ENCODE results near the gene RRAS.

The RRAS gene

GRCh38 chr19:49640113-49640898 lies at the start of gene RRAS:
RRAS (minus strand) TSS chr19:49640143; CDS start chr19:49640098, 45 bp downstream.
- DNase-seq: peak; percentile 97

- DNase-seq: no peak
Measured at GRCh38 chr19:49689133-49690078, 49.5 kb upstream of the RRAS start, which contains the start of gene ADM5. ADM5 (plus strand) TSS chr19:49689594; CDS start chr19:49689838, 244 bp downstream.

DNA sequence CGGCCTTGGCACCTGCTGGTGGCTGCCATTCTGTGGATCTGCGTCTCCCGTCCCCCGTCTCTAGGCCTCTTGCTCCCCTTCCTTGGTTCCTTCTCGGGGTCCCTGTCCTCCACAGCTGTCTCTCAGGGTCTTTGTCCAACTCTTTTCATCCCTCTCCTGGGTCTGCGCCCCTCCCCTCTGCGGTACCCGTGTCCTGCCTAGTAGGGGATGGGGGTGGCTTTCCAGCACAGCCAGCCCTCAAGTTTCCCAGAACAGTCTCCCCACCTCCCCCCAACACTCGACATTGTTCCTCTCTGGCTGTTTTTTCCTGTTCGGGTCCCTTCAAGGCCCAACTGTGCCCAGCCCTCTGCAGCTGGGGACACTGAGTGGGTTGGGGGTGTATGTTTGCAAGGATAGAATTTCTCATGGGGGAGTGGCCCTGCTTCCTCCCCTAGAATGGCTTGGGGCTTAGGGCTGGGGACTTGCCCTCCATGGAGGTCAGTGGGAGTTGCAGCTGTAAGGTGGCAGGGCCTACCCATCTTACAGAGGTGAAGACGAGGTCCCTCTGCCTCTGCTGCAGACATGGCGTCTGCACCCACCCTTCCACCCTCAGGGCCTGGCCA lies 48.7 kb upstream of the RRAS start:
- no peak for DNase-seq

GRCh38 chr19:49687566-49688316 lies 47.8 kb upstream of the RRAS start:
- no peak for DNase-seq

DNA sequence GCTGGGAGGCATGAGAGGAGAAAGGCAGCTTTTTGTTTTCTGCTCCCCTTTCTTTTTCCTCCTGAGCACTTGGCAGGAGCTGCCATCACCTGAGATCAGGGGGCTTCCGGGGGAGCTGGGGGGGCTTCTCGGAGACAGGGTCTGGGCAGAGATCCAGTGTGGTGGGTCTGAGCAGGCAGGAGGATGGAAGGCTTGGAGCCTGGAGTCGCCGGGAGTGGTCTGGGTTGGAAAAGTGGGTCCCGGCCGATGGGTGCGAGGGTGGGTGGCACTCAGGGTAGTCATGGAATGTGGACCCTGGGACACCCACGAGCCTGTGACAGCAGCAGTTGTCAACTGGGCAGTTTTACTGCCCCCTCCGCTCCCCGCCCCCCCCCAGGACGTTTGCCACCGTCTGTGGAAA lies 47.2 kb upstream of the RRAS start:
- DNase-seq: no peak

DNA sequence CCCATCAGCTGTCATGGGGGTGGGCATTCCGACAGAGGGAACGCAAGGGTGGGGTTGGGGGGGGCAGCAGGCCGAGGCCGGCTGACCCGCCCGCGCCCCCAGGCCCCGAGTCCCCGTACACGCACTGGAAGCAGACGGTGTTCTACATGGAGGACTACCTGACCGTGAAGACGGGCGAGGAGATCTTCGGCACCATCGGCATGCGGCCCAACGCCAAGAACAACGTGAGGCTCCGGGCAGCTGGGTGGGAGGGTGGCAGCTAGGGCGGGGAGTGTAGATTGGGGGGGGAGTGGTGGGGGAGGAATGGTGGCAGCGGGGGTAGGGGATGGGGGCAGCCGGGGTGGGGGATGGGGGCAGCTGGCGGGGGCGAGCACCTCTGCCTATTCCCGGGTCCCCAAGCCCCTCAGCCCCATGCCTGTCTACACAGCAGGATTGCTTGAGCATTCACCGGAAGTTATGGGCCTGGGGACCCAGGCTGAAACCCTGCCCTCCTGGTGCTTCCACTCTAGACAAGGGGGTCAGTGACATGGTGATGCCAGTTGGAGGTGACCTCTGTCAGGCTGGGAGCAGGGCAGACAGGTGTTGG lies 46.7 kb upstream of the RRAS start:
- no peak for DNase-seq

DNA sequence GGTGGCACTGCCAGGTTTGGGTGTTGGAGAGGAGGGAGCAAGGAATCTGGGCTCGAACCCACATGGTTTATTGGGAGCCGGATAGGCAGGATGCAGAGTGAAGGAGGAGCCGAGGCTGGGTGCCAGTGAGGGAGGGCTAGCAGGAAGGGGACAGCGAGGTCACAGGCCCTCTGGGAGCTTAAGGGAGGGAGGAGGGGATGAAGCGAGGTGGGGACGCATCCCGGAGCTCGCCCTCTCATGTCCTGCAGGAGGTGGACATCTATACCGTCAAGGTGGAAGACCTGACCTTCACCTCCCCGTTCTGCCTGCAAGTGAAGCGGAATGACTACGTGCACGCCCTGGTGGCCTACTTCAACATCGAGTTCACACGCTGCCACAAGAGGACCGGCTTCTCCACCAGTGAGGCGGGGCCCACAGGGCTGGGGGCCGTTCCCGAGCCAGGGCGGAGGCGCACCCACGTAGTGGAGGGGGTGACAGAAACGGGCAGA lies 45.9 kb upstream of the RRAS start:
- DNase-seq: no peak

DNA sequence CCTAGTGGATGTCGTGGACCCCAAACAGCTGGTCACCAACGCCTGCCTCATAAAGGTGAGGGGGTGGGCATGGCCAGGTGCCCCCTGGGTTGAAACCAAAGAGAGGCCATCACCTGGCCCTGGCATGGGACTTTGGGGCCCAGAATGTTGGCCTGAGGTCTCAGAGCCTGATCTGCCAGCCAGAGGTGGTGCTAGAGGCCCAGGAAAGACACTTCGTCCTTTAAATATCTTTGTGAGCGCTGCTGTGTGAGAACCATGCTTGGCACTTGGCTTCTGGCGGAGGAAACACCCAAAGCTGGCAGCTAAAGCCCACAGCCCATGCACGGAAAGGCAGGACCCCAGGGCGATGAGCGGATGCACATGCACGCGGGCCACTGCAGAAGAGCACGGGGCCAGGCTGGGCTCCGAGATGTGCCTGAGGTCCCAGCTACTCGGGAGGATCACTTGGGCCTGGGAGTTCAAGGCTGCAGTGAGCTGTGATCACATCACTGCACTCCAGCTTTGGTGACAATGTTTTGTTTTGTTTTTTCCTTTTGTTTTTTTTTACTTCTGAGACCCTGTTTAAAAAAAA lies 45.1 kb upstream of the RRAS start:
- no peak for DNase-seq

- DNase-seq: no peak
Measured at GRCh38 chr19:49684251-49684982, 44.5 kb upstream of the RRAS start.

GRCh38 chr19:49683814-49684250 lies 43.9 kb upstream of the RRAS start:
- no peak for DNase-seq

GRCh38 chr19:49682274-49682673 lies 42.3 kb upstream of the RRAS start:
- no peak for DNase-seq

DNA sequence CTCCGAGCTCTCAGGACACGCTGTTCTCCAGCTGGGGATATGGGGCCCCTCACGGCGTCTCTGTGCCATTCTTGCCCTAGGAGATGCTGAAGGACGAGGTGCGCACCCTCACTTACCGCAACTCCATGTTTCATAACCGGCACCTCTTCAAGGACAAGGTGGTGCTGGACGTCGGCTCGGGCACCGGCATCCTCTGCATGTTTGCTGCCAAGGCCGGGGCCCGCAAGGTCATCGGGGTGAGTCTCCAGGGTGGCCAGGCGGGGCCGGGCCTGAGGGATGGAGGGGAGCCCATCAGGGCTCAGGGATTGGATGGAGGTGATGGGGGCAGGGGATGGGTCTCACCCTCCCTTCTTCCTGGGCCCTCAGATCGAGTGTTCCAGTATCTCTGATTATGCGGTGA lies 41.9 kb upstream of the RRAS start:
- no peak for DNase-seq

GRCh38 chr19:49680421-49681351 lies 40.7 kb upstream of the RRAS start:
- DNase-seq: peak; percentile 75

DNA sequence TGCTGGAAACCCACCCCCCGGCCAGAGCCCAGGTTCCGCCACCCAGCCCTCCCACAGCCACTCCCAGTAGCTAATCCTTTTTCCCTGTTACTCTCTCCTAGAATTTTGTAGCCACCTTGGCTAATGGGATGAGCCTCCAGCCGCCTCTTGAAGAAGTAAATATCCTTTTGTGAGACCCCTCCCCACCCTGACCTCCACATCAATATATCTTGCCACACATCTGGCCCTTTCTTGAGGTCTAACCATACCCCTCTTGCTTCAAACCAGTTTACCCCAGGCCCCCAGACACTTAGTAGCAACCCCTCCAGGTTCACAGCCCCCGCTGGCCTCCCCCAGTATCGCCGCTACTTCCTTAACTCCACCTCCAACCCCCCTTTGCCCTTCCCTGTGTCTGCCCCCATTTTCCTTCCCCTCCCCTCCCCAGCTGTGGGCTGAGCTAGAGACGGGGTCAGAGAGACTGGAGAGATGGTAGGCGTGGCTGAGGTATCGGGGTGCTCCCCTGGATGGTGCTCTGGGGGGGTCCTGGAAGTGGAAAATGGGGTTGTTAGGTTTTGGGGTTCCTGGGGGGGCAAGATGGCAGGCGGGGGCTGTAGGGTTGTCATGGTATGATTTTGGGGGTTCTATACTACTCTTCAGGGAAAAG lies 39.9 kb upstream of the RRAS start:
- no peak for DNase-seq

DNA sequence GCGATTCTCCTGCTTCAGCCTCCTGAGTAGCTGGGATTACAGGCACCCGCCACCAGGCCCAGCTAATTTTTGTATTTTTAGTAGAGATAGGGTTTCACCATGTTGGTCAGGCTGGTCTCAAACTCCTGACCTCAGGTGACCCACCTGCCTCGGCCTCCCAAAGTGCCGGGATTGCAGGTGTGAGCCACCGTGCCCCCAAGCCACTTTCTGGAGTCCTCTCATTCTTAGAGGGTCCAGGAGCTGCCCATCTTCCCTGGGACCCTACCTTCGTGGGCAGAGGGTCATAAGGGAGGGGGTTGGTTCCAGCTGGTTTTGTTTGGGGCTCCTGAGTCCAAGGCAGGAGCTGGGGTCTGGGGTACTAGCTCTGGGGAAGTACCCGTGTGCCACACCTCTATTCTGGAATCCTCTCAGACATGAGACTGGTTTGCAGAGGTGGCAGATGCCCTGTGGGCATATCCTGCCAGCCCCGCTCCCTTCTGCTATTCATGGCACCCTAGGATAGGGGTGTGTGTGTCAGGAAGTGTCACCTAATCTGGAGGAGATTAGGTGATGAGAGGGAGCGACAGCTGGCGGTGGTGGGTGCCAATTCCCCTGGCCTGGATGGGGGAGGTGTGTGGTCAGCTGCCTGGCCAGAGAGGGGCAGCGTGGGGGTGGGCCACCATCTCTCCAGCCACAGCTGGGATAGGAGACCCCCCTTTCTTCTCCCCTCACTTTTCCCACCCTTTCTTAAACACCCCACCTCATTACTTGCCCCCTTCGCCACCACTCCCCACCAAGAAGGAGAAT lies 39.2 kb upstream of the RRAS start:
- no peak for DNase-seq

DNA sequence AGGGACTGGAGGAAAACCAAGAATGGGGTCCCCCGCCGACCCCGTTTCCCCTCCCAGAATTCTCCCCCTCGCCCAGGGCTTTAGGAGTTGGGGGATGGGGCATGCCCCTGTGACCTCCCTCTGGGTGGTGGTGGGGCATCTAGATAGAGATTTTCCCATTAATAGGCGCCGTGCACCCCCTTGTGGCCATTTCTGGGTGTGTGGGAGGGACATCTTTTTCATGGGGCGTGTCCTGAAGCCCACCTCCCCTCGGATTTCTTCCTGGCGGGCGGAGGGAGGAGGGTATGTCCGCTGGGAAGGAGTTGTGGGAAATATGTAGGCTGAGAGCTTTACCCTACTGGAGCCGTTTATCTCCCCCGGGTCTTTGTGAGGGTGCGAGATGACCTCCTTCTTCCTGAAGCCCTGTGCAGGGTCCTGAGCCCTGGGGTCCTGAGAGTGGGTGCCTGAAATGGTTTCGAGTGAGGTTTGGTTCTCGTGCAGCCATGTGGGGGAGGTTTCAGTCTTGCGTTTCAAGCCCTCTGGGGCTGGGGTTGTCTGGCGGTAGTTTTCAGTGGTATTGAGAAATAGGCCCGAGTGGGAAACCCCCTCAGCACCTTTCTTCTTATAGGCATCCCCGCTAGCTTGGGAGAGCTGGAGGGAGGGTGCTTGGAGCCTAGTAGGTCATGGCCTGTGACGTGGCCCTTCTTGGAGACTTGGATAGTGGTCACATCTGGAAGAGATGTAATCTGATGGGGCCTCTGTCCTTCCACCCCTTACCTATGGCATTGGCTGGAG lies 38.1 kb upstream of the RRAS start:
- DNase-seq: no peak

GRCh38 chr19:49677231-49677900 lies 37.4 kb upstream of the RRAS start, which contains the start of gene PRMT1:
PRMT1 (plus strand) TSS chr19:49677271; CDS start chr19:49677281, 10 bp downstream.
- DNase-seq: no peak
